Activated naive CD4-positive, alpha-beta T cell (primary cell): ENCODE measurements around the gene TPP1.
A peak's percentile ranks its signal among the peaks of the same experiment; 100 is the strongest.

Experiments used
- DNase-seq, 4 experiments: peaks; one replicate each; lab custom pipeline; 2025; lab: John Stamatoyannopoulos, UW

Gene TPP1

DNA sequence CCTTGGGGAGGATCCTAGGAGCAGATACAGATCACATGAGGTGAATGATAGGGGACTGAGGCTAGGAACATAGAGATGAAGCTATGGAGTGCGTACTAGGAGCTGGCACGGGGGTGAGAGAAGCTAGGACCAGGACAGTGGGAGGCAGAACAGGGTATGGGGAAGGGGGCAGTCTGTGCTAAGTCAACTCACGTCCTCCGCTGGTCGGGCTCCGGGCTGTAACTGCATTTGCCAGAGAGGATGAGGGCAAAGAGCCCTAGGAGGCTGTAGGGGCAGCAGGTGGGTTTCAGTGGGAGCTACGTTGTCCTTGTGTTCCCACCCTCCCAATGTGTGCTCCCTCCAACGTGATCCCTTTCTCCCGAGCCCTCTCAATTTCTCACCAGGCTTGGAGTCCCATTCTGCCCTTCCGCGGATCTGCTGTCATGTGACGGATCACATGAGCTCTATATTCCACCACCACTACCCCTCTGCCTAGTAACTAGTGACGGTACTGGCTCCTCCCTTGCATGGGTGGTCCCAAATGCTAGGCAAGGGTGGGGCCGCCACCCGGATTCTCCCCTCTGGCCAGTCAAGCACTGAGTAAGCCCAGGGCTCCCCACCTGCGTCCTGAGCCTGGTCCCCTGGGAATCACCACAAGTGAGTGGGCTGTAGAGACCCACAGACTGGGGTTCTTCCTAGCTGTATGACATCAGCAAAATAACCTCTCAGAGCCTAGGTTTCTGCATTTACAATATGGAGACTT is at the start of gene TPP1:
Gene TPP1 (minus strand): TSS at position 419 of the 742 bp plus-strand sequence. CDS start 22 bp downstream, at position 397.
- peak; percentile 52 to 78 (median 66) for DNase-seq

DNA sequence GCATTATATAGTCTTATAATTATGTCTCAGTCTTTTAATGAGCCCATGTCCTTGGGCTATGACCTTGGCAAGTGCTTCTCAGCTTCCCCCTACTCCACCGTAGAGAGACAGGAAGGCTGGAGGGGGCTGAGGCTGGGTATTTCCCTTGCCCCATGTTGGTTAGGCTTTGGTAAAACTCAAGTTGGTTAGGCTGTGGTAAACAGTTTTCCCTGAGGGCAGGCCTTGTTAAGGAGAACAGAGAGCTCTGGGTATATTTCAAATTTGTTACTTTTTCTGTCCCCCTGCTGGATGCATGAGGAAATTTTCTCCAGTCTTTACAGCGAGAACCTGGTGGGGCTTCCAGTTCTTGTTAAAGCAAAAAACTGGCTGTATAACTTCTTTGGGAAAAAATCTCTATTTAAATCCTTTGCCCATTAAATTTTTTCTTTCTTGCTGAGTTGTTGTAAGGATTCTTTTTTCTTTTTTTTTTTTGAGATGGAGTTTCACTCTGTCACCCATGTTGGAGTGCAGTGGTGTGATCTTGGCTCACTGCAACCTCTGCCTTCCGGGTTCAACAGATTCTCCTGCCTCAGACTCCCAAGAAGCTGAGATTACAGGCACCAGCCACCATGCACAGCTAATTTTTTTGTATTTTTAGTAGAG is 48.6 kb upstream of the TPP1 start:
- DNase-seq, result no peak

DNA sequence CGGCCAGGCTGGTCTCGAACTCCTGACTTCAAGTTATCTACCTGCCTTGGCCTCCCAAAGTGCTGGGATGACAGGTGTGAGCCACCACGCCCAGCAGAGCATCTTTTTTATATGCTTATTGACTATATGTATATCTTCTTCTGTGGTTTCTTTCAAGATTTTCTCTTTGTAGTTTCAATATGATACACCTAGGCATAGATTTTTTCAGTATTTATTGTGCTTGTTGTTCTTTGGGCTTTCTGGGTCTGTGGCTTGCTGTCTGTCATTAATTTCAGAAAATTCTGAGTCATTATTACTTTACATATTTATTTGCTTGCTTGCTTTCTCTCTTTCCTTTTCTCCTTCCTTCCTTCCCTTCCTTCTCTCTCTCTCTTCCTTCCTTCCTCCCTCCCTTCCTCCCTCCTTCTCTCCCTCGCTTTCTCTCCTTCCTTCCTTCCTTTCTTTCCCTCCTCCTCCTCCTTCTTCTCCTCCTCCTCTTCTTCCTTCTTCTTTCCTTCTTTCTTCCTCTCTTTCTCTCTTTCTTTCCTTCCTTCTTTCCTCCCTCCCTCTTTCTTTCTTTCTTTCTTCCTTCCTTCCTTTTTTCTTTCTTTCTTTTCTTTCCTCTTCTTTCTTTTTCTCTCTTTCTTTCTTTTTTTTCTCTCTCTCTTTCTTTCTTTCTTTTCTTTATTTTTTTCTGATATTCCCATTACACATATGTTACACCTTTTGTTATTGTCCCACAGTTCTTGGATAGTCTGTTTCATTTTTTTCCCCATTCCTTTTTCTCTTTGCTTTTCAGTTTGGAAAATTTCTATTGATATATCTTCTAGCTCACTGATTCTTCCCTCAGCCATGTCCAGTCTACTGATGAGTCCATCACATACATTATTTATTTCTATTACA is 47.3 kb upstream of the TPP1 start:
- no peak for DNase-seq

DNA sequence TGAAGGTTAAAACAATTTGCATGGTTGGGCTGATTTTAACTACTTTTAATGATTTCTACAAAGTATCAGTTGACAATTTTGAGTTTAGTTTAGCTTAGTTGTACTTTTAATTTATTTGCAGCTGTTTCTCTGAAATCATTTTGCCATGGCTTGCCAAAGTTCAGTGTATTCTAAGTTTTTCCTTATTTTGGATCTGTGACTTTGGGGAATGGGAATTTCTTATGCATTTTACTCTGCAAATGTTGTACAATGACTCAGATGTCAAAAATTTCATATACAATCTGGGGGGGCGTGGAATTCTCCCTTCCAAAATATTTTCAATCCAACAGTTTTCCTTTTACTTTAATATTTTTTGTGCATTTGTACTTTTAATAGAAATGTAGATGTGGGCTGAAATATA is 45.3 kb upstream of the TPP1 start:
- no peak for DNase-seq

DNA sequence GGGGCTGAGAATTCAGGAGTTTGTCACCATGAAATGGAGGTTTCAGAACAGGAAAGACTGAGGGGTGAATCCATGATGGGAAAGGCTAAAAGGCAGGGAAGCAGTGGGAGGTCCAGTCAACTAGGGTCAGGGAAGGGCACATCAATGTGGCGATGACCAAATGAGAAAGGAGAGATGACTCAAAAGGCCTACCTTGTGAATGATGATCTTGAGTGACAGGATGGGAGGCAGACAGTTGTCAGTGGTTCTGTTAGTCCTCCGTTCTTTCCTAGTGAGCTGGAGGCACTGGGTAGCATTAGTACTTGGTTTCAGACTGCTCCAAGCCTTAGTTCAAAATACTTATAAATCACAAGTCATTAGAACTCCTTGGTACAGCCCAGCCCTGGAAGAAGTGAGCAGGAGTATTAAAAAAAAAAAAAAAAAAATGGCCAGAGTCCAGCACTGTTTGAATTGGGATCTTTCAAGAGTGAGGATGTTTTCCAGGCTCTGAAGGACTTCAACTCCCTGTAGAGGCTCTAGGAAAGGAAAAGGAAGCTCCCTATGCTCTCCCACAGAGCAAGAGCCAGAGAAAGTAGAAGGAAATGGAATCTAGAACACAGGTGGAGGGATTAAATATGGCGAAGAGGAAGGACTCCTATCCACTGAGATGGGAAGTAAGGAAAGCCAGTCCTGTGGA is 44.7 kb upstream of the TPP1 start:
- no peak for DNase-seq

DNA sequence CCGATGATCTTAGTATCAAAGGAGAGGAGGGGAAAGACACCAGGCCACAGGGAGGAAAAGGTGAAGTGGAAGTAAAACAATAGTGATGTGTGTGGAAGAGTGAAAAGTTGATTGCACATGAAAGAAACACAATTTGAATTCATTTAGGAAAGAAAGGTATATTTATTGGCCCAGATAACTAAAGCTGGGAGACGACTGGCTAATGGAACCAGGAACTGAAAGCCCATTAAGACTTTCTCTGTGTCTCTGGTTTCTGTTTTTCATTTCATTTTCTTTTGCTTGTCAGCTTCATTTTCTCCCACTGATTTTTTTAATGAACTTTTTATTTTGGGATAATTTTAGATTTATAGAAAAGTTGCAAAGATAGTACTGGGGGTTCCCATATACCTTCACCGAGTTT is 41.5 kb upstream of the TPP1 start:
- no peak for DNase-seq

DNA sequence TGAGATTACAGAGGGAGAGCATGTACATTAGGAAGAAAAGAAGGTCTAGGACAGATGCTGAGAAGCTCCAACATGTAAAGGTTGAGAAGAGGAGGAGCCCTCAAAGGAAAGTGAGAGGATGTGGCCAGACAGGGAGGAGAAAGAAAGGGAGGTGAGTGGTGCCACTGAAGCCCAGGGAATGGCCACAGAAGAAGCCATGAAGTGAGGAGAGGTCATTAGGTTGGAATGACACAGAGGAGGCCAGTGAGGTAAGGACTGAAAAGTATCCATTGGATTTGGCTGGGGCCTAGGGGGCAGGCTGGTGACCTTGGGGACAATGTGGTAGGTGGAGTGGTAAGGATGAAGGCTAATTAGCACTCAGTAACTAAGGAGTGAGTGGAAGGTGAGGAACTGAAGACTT is 39.4 kb upstream of the TPP1 start:
- no peak for DNase-seq

DNA sequence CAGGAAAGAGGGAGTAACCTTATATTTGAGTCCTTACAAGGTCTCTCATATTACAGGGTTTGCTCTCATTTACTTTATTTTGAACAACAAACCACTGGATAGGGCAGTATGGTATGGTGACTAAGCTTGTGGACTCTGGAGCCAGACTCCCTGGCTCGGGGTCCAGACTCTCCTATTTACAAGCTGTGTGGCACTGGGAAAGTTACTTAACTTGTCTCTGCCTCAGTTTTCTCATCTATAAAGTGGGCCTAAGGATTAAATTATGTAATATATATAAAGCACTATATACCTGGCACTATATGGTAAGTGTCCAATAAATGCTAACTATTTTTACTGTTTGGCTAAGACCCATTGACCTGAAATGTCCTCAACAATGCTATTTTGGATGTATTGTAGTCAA is 38.1 kb upstream of the TPP1 start:
- DNase-seq, result no peak

DNA sequence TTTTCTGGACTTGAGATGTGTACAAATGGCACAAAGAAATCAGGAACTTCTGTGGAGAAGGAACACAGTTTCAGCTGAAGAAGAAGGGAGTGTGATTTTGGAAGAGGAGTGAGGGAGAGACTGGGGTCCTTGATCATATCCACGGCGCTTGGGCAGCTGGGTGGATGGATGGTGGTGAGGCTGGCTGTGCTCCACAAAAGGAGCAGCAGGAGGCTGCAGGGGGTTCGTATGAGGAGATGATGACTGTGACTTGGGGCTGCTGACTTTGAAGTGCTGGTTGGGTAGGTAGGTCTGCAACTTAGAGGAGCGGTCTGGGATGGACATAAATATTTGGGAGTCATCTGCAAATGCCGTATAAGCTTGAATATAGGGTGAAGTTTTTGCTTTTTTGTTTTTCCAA is 37.7 kb upstream of the TPP1 start:
- no peak for DNase-seq

DNA sequence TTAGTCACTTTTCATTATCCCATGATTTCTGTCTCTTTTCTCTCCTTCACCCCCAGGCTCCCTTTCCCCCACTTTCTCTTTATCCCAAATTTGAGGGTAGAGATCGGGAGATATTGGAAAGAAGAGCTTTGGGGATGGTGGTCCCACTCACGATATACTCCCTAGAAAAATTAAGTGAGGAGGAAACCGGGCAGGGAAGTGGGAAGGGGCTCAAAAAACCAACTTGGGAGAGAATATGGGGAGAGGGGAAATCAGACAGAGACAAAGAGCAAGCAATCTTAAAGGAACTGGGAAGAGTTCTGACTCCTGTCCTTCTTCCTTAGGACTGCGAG is 37.3 kb upstream of the TPP1 start:
- DNase-seq, result no peak

DNA sequence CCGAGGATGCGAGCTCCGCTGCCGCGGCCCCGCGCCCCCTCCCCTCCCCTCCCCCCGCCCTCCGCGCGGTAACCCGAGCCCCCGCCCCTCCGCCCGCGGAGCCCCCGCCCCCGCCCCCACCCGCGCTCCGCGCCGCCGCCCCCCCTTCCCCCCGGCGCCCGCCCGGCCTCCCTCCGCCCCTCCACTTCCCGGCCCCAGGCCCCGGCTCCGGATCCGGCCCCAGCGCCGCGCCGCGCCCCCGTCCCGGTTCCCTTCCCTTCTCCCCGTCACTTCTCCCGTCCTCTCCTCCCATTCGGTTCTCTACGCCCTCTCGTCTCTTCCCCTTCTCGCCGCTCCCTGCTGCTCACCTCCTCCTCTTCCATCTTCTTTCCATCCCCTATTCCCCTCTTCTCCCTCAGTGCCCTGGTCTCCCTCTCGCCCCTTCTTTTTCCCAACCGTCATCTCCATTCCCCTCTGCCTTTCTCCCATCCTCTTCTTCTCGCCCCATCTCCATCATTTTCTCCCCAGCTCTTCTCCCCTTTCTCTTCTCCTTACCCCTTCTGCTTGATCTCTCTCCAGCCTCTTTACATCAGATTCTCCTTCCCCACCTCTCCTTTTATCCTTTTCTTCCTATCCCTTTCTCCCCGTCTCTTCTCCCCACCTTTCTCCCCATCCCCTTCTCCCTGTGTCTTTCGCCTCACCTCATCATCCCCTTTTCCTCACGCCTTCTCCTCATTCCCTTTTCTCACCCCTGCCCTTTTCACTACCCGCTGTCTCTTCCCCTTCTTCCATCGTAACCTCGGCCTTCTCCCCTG is 36.8 kb upstream of the TPP1 start, which contains the start of gene DCHS1:
Gene DCHS1 (minus strand): TSS at position 20 of the 794 bp plus-strand sequence. CDS start 14,196 bp downstream, outside the sequence.
- DNase-seq, result peak in 1 of 4 experiments; percentile 46

DNA sequence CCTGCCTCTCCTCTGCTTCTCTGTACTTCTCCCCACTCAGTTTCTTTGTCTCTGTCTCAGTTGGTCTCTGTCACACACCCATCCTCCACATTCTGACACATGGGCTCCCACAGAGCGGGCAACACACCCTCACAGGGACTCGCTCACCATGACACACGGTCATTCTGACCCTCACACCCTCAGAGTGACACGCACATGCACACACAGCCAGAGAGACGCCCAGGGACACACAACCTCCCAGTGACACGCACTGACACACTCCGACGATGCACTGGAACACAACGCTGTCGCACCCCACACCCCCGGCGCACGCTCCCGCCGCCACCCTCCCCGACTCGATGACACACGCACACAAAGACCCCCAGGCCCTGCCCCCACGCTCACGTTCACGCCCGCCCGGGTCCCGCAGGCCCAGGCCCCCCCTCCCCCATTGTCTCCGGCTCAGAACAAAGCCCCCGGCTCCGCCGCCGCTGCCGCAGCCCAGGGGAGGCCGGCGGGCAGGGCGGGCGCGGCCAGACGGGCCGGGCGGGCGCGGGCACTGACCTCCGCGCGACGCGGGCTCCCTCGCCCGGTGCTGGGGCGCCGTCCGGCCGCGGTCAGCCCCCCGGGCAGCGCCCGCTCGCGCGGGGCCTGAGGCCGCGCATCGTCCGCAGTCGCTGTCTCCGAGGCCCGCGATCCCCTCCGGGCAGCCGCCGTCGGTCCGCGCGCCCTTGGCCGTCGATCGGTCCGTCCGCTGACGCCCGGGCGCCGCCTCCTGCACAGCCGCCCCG is 36.0 kb upstream of the TPP1 start:
- peak in 1 of 4 experiments; percentile 18 for DNase-seq

DNA sequence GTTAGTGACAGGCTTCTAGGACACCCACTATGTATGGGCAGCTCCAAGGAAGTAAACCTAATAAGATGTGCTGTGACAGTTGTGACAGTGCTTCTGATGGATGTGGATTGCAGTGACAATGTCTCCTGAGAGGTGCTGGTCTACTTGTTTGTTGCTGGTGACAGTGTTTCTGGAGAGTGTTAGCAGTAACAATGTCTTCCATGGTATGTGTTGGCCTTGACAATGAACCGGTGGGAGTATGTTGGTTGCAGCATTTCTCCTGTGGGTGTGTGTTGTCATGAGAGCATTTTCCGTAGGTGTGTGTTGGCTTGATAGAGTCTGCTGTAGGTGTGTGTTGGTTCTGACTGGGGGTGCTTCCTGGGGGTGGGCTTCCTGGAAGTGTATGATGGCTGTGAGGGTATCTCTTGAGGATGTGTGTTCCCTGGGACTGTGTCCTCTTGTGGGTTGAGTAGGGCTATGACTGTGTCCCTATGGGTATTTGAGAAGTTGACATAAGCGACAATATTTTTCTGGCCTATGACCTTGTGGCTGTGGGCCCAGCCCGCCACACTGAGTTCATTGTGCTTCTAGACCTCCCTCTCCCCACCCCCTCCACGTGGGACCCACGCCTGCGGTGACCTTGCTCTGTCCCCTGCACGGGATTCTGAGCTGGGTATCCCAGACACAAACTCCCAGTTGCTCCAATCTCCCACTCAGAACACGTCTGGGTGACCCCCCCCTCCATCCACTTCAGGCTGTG is 35.2 kb upstream of the TPP1 start:
- DNase-seq, result no peak

DNA sequence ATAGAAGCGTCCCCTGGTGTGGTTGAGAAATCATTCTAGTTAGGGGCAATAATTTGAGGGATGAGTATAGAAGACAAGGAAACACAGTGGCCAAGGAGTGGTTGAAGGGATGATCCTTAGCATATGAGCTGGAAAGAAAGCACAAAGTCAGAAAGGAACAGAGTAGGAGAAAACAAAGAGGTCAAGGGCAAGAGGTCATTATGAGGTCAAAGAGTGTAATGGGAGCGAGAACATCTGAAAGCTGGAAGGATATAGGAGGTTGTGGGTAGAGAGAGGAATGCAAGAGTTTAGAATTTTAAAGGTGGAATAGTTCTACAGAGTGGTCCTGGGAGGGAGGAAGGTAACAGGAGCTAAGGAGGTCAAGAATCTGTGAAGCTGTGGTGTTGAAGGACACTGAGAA is 34.4 kb upstream of the TPP1 start:
- no peak for DNase-seq

DNA sequence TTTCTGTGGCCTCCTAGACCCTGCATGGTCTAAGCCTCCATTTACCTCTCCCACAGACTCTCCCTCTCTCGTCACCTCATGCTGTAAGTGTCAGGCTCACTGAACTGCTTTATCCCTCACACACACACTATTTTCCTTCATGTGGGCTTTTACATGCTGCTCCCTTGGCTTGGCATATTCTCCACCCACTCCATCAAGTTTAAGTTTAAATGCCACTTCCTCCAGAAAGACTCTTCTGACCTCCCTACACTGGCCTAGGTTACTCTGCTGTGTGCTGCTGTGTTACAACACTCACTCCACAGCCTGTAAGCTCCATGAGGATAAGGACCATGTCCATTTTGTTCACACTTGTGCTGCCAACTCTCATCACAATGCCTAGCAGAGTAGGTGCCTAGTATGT is 33.9 kb upstream of the TPP1 start:
- DNase-seq, result no peak

DNA sequence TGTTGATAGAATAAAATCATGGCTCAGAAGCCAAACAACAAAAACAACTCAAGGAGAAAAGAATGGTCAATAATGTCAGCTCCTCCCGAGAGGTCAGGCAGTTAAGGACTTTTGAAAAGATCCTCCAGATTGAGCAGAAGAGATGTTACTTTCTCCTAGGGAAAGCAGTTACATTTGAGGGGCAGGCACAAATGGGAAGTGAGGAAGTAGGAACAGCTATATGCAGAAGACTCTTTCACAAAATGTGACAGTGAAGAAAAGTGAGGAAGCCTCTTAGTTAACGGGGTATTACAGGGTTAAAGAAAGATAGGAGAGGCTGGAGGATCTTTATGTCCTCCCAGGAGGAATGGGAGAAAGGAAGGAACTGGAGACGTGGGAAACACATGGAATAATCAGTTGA is 33.0 kb upstream of the TPP1 start:
- no peak for DNase-seq

DNA sequence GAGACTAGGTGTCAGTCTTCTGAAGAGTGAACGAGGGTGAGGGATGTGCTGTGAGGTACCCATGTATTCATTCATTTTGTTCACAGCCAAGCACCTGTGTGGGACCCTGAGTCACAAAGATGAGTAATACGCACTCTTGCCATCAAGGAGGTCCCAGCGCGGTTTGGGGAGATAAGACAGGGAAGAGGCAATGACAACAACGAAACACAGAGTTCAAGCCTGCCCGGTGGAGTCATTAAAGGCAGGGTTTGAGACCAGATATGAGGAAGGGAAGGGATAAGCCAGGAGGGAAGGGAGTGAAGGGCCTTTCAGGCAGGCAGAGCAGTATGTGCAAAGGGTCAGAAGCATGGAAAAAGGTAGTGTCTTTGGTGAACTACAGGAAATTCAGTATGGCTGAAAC is 31.8 kb upstream of the TPP1 start:
- DNase-seq, result no peak

DNA sequence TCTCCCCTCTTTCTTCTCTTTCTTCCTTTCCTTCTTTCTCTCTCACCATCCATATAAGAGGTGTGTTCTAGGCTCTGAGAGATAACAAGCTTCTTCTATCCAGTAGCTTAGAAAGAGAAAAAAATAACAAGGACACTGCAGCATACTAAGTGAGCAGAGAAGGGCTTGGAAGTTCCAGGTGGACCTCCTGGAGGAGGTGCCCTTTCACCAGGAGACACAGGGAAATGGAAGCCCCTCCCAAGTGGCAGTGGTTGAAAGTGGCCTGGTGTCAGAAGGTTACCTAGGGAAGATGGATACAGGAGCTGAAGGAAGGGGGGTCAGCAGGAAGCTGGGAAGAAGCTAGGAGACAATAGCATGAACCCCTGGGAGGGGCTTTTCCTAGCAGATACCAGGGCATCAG is 30.9 kb upstream of the TPP1 start:
- no peak for DNase-seq

DNA sequence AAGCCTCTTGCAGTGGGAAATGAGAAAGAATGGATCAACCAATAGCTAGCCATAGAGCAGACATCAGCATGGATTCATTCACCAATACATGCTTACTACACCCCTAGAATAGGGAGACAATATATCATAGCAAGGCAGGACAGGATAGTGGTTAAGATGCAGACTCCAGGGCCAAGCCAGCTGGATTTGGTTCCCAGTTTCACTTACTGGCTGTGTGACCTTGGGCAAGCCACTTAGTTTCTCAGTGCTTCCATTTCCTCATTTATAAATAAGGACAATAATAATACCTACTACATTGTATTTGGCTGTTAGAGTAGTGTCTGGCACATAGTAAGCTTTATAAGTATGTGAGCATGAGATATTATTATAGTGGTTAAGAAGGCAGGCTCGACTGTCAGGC is 29.3 kb upstream of the TPP1 start:
- DNase-seq, result no peak

DNA sequence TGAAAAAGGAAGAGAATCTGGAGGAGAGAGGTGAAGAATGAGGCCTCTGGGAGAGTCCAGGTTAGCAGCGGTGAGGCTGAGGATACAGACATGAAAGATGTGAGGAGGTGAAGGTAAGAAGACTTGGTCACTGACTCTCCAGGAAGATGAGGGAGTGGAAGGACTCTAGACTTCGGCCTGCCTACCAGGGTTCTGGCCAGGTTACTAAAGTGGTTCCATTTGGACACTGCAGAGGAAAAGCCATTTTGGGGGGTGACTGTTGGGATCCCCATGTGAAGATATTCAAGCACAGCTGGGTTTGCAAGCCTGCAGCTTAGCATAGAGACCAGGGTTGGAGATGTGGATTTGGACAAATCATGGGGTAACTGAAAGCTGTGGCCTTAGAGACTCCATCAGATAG is 28.6 kb upstream of the TPP1 start:
- no peak for DNase-seq
